Right forelimb (tissue), 1 donor: ENCODE results near the gene DNAL4.
A peak's percentile ranks its signal among the peaks of the same experiment; 100 is the strongest.

Experiments used
- DNase-seq: peaks from one replicate; pipeline ENCODE4 v3.0.0-alpha.2; 2018

Gene DNAL4

GRCh38 chr22:38793721-38794466, at the start of gene DNAL4:
Gene DNAL4 (minus strand): TSS chr22:38794143. CDS start chr22:38782731, 11,412 bp downstream.
- peak; percentile 93 for DNase-seq

GRCh38 chr22:38843201-38843656, 49.3 kb upstream of the DNAL4 start:
- DNase-seq = peak; percentile 84

- no peak for DNase-seq
Measured at GRCh38 chr22:38842512-38843200, 48.7 kb upstream of the DNAL4 start.

GRCh38 chr22:38841635-38842034, 47.7 kb upstream of the DNAL4 start:
- DNase-seq = no peak

GRCh38 chr22:38841211-38841610, 47.3 kb upstream of the DNAL4 start:
- DNase-seq = no peak

GRCh38 chr22:38840129-38840528, 46.2 kb upstream of the DNAL4 start:
- no peak for DNase-seq

- DNase-seq = no peak
Measured at GRCh38 chr22:38839686-38840085, 45.7 kb upstream of the DNAL4 start.

GRCh38 chr22:38837414-38837928, 43.5 kb upstream of the DNAL4 start:
- DNase-seq = no peak

- no peak for DNase-seq
Measured at GRCh38 chr22:38835888-38836301, 42.0 kb upstream of the DNAL4 start.

- DNase-seq = no peak
Measured at GRCh38 chr22:38834991-38835390, 41.0 kb upstream of the DNAL4 start.

- DNase-seq = no peak
Measured at GRCh38 chr22:38834215-38834953, 40.4 kb upstream of the DNAL4 start.

- no peak for DNase-seq
Measured at GRCh38 chr22:38833061-38833460, 39.1 kb upstream of the DNAL4 start.

GRCh38 chr22:38832005-38832978, 38.3 kb upstream of the DNAL4 start:
- no peak for DNase-seq

GRCh38 chr22:38831166-38831945, 37.4 kb upstream of the DNAL4 start:
- DNase-seq = no peak

GRCh38 chr22:38830845-38831108, 36.8 kb upstream of the DNAL4 start:
- DNase-seq = no peak

GRCh38 chr22:38830026-38830844, 36.3 kb upstream of the DNAL4 start:
- DNase-seq = no peak

- DNase-seq = no peak
Measured at GRCh38 chr22:38829485-38829884, 35.5 kb upstream of the DNAL4 start.

GRCh38 chr22:38828616-38829205, 34.8 kb upstream of the DNAL4 start:
- DNase-seq = no peak

GRCh38 chr22:38828191-38828590, 34.2 kb upstream of the DNAL4 start:
- DNase-seq = no peak

- DNase-seq = no peak
Measured at GRCh38 chr22:38827510-38827909, 33.6 kb upstream of the DNAL4 start.
